ENCODE data around the gene TMEM244.

GRCh38 chr6:129849456-129849855, 11.7 kb downstream of the TMEM244 start:
- no peak for TF ChIP-seq FOXK1 (CRISPR knock-in tag; IDR thresholded peaks at IDR 0.05)
- TF ChIP-seq, protein P1, sequence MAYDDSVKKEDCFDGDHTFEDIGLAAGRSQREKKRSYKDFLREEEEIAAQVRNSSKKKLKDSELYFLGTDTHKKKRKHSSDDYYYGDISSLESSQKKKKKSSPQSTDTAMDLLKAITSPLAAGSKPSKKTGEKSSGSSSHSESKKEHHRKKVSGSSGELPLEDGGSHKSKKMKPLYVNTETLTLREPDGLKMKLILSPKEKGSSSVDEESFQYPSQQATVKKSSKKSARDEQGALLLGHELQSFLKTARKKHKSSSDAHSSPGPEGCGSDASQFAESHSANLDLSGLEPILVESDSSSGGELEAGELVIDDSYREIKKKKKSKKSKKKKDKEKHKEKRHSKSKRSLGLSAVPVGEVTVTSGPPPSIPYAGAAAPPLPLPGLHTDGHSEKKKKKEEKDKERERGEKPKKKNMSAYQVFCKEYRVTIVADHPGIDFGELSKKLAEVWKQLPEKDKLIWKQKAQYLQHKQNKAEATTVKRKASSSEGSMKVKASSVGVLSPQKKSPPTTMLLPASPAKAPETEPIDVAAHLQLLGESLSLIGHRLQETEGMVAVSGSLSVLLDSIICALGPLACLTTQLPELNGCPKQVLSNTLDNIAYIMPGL (CRISPR knock-in tag; IDR thresholded peaks at IDR 0.05) = no peak
- TF ChIP-seq CTCF (IDR thresholded peaks at IDR 0.05) = no peak
- TF ChIP-seq, protein P2, sequence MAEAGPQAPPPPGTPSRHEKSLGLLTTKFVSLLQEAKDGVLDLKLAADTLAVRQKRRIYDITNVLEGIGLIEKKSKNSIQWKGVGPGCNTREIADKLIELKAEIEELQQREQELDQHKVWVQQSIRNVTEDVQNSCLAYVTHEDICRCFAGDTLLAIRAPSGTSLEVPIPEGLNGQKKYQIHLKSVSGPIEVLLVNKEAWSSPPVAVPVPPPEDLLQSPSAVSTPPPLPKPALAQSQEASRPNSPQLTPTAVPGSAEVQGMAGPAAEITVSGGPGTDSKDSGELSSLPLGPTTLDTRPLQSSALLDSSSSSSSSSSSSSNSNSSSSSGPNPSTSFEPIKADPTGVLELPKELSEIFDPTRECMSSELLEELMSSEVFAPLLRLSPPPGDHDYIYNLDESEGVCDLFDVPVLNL (CRISPR knock-in tag; IDR thresholded peaks at IDR 0.05; ENCODE audit: borderline replicate concordance, low read depth) = no peak
